Cardiac atrium fibroblast (primary cell): ENCODE data around the gene ETS1. TPM values are rescaled to one million over a fixed set of nuclear protein-coding genes. Genes with fewer than 3 reads are reported as not detected.

Source experiments
- total RNA-seq: library from RNA; depleted of rRNA; stranded (reverse); fragments of >200 nt; gene quantifications from 2 replicates; pipeline ENCODE4 v1.2.3, GENCODE V29; 2015

ETS1 gene
- total RNA-seq: 66.3 and 69.0 TPM in 2 replicates

GRCh38 chr11:128587415-128587814 lies at the start of gene ETS1:
TSS of gene ETS1 (minus strand) at chr11:128587558. CDS start at chr11:128573130, 14,428 bp downstream.

Other genes with a start within 250 kb of the ETS1 start
- gene FLI1, start 106.5 kb upstream of the ETS1 start, total RNA-seq: 48.9 and 71.4 TPM in 2 replicates